HG02678 (cell line): ENCODE measurements around the gene ADIRF.

Experiments
- ATAC-seq: cut with Tn5 transposase; IDR thresholded peaks from one replicate; pipeline ENCODE4 v1.9.1; 2021; ENCODE audit warnings: mild to moderate bottlenecking, moderate library complexity; ENCODE audit not compliant: unreplicated experiment

The ADIRF gene

DNA sequence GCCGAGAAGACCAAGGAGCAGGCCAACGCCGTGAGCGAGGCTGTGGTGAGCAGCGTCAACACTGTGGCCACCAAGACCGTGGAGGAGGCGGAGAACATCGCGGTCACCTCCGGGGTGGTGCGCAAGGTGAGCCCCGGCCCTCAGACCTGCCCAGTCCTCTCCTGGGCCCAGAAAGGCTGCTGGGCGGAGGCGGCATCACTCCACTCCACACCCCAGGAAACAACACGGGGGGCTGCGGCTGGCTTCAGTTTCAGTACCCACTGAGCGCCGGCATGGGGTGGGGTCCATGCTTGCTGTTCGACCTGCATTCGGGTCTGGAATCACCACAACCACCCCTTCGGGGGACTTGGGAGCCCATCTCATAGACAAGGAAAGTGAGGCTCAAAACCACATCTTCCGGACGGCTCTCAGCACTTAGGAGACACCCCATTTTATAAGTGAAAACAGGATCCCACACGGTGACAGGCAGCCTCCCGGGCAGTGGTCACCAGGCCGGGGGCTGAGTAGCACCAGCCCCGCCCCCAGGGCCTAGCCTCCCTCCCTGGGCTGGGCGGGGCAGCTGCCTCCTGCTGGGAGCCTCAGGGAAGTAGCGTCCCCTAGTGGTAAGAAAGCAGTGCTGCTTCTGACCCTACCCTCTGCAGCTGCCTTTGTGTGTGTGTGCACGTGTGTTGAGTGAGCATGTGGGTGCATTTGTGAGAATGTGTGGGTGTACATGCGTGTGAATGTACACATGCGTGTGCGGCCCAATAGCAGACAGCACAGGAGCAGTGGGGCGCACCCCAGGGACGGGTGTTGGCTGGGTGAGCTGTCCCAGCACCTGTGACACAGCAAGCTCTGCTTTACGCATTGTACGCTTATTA, 8.0 kb upstream of the ADIRF start:
- ATAC-seq, result peak; percentile 63

DNA sequence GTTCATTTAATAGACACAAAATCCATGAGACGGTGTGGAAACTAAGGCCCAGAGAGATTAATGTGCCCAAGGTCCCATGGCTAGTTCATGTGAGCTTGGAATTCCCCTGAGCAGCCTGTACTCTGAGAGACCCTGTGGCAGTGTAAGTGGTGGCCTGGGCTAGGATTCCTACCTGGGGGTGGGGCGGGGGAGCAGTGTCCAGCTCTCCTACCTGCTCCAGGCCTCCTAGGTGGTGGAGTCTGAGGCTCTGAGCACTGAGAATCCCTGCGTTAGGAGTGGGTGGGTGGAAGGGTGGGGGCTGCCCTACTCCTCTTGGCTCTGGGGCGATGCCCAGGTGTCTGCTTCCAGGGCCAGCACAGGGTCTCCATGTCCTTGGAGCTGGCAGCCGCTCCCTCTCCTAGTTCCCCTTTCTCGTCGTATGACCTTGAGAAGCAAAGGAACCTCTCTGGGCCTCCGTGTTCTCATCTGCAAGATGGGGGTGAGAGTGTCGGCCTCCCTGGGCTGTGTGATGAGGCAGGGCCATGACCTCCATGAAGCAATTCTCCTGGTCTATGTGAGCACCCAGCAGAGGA, 7.3 kb upstream of the ADIRF start:
- ATAC-seq, result no peak

DNA sequence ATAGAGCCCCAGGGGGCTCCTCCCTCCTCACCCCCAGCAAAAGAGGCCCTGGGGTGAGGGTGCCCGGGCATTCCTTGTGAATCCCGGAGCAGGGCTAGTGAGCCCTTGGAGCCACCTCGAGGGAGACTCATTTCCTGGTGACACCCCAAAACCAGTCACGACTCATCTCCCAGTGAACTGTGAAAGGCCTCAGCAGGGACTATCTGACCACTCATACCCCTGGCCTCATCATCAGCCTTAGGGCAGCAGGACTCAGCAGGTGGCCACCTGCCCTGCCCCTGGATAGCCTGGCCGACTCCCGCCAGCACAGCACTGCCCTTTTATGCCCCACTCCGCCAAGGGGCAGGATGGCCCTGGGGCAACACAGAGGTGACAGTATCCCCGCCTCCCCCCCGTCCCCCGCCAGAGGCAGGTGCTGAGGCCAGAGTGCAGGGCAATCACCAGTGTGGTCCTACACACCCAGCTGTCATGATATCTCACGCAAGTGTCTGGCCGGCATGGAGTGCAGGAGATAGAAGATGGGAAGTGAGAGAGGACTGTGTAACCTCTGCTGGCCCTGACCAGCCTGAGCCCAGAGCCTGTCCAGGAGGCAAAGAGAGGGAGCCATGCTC, 6.7 kb upstream of the ADIRF start:
- no peak for ATAC-seq

DNA sequence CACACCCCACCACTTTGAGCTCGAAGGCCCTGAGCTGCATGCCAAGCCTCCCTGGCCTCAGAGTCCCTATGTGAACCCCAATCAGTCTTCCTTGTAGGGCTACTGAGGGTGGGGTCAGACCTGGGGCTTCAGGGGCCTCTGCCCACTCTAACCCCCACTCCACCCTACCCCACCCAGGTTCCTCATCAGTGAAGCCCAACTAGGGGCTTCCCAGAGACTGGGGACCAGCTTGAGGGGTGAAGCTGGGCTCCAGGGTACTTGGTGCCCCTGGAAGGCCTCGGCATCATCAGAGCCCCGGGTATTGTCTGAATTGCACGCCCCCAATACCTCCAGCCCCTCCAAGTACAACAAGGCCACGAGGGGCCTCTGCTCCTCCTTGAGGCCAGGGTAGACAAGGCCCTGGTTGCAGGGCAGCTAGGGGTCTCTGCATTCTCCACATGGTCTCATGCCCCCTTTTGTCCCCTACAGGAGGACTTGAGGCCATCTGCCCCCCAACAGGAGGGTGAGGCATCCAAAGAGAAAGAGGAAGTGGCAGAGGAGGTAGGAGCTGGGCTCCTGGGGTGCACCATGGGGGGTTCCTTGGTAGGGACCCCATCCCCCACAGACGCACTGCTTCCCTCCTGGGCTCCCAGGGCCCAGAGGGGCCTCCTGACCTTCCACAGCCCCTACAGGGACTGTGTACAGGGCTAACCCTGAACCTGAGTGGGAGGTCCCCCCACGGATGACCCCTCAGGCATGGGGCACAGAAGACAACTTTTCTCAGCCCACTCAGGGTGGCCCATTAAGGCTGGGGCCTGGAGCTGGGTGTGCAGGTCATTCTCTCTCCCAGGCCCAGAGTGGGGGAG, 5.9 kb upstream of the ADIRF start:
- no peak for ATAC-seq

DNA sequence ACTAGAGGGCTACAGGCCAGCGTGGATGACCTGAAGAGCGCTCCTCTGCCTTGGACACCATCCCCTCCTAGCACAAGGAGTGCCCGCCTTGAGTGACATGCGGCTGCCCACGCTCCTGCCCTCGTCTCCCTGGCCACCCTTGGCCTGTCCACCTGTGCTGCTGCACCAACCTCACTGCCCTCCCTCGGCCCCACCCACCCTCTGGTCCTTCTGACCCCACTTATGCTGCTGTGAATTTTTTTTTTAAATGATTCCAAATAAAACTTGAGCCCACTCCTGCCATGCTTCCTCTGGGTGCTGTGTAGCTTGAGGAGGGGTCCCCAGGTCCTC, 5.3 kb upstream of the ADIRF start:
- ATAC-seq, result no peak

DNA sequence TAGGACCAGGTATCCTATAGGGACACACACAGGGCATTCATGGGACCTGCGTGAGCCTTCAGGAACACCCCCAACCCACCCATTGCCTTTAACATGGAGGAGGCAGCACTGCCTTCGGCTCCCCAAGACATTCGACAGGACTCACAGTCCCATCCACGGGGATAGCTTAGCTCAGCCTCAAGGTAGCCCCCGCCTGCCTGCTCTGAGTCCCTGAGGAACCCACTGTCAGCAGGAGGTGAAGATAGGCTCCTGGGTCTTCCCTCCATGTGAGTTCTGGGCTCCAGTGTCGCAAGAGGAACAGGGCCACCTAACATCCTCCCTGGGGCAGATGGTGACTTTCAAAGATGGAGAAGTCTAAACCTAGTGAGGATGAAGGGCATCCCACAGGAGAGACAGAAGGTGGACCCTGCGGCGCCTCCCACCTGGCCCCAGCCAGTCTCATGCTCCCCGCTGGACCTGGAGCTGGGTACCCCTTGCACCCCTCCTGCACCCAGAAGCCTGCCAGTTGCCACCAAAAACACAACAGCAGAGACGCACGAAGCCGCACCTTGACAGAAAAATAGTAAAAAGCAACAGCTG, 4.9 kb upstream of the ADIRF start:
- ATAC-seq, result no peak

DNA sequence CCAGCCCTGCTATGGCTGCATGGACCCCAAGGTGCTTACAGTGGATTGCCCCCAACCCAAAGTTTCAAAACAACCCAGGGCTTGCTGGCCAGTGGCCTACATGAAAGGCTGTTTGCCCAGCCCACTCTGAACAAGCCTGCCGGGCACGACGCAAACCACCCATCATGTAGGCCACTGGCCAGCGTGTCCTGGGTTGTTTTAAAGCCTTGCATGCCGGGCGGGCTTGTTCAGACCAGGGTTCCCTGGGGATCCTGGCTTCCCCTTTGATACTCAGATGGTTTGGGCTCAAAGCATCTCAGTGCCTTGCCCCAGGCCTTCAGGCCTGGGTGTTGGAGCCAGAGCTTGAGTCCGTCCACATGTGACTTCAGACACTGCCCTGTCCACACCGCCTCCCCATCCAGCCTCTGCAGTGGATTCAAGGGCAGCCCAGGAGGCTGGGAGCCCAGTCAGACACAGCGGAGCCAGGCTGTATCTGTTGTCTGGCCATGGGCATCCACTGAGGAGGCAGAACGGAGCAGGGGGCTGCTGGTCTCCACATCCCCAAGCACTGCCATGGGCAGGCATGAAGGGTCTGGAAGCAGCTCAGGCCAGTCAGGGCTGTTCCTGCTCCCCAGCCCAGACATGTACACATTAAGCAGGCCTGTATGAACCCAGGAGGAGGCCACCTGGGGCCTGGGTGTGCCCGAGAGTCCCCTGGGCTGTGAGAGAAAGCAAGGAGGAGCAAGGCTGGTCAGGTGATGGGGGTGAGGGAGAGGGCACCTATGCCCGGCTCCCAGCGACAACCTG, 4.0 kb upstream of the ADIRF start:
- no peak for ATAC-seq

DNA sequence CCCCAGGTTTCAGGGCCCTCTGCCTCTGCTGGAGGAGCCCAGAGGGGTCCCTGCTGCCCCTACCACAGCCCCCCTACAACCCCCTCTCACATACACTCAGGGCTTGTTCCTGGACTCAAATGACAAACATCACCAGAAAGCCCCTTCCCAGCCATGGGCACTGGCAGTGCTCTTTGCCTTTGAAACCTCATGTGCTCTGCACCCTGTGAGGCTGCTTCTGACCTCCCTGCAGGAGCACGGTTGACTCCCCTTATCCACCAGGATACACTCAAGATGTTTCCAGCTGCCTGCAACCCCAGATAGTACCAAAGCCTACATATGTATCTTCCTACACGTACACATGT, 3.5 kb upstream of the ADIRF start:
- no peak for ATAC-seq

DNA sequence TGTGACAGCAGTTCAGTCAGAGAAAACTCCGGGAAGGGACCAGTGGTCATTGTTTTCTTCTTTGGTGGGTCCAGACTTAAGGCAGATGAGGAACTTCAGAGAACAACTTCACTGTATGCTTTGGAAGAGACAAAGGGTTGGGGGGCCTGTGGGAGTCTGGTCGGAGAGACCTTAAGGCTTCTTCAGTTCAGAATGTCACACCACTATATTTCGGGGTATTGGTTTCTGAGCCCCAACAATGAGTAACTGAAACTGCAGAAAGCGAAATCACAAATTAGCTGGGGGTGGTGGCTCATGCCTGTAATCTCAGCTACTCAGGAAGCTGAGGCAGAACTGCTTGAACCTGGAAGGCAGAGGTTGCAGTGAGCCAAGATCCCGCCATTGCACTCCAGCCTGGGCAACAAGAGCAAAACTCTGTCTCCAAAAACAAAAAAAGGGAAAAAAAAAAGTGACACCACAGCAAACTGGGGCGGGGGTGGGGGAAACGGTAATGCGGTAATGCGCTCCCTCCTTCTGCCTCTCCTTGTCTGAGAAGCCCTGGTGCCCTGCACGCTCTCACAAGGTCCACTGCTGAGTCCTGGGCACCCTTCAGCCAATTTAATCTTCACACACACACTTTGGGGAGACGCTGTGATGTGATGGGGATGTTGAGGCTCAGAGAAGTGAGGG, 2.2 kb upstream of the ADIRF start:
- ATAC-seq, result no peak

DNA sequence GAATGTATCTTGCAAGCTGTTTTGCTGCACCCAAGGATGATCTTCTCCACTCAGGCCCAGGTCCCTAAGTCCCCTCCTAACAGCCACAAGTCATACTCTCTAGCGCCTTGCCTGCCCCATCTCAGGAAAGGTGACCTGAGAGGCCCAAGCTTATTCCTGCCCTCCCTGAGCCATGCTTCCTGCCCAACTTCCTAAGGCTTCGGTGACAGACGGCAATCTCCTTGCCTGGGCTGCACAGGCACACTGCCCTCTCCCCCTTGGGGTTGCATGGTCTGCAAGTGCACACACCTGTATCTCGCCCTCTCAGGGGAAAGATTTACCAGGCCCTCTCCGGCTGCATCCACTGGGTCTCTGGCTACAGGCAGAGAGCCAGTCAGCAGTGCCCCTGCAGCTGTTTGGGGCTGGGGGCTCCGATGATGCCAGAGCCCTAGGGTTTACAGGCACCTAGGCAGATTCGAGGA, 771 bp upstream of the ADIRF start:
- ATAC-seq, result no peak

DNA sequence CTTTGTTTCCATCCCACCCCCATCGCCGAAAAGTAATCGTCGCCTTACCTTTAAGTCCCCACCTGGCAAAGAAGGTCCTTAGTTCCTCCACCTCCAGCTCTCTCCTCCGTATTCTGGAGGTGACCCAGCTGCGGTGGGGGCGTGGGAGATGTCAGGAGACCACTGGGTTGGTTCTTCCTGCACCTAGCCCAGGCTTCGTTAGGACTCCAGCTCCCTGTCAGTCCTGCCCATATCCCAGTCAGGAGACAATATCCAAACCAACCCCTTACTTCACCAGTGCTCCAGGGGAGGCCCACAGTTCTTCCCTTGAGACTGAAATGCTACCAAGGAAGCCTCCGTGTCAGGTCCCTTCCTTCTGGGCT, 693 bp downstream of the ADIRF start:
- ATAC-seq, result no peak

DNA sequence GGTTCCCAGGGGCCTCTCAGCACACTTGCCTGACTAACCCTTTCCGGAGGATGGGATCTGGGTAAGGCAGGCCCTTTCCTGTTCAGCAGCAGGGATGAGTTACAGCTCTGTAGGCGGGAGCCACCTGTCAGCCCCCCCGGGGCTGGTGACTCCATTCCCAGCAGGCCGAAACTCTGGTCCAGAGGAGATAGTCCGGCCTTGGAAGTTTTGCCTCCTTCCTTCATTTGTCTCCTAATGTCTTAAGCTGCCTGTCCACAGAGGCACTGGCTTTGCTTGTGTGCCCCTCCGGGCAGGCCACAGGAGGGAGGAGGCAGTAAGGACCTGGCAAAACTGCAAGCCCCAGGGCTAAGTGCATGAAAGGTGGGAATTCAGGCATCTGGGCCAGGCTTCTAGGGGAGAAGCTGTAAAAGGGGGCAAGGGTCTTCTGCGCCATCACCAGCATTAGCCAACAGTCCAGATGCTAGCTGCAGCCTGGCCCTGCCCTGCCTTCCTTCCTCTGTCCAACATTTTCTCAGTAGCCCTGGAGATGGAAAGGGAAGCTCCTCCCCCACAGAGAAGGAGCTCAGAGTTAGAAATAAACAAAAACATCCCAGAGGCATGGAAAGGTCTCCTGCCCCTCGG, 1.2 kb downstream of the ADIRF start:
- no peak for ATAC-seq

DNA sequence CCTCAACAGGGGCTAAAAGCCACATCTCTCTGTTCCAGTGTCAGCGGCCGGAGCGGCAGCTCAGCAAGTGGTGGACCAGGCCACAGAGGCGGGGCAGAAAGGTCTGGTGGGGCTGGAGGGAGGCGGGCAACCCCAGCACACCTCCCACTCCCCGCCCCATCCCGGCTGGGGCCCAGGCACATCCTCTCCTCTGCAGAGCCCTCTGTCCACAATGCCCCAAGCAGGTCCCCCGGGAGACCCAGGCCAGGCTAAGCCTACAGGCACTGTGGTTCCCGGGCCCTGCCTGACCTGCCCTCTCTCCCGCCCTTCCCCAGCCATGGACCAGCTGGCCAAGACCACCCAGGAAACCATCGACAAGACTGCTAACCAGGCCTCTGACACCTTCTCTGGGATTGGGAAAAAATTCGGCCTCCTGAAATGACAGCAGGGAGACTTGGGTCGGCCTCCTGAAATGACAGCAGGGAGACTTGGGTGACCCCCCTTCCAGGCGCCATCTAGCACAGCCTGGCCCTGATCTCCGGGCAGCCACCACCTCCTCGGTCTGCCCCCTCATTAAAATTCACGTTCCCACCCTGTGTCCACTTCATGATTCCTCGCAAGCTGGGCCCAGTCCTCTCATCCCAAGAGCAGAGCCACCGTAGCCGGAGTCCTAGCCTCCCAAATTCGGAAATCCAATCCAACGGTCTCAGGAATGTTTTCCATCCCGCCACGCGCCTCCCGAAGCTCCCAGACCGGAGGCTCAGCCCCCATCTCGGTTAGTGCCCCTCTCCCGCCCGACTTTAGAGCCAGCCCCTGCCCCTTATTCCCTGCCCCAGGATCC, 2.1 kb downstream of the ADIRF start:
- ATAC-seq, result no peak

DNA sequence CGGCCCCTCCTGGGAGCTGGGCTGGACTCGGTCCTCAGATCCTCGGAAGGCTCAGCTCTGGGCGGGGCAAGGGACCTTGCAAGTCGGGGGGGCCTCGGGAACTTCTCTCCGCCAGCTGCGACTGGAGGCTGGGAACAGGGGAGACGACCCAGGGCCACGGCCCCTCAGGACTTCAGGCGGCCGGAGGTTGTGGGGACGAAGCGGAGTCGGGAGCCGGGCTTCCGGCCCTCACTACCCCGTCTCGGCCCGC, 2.6 kb downstream of the ADIRF start:
- ATAC-seq, result no peak

DNA sequence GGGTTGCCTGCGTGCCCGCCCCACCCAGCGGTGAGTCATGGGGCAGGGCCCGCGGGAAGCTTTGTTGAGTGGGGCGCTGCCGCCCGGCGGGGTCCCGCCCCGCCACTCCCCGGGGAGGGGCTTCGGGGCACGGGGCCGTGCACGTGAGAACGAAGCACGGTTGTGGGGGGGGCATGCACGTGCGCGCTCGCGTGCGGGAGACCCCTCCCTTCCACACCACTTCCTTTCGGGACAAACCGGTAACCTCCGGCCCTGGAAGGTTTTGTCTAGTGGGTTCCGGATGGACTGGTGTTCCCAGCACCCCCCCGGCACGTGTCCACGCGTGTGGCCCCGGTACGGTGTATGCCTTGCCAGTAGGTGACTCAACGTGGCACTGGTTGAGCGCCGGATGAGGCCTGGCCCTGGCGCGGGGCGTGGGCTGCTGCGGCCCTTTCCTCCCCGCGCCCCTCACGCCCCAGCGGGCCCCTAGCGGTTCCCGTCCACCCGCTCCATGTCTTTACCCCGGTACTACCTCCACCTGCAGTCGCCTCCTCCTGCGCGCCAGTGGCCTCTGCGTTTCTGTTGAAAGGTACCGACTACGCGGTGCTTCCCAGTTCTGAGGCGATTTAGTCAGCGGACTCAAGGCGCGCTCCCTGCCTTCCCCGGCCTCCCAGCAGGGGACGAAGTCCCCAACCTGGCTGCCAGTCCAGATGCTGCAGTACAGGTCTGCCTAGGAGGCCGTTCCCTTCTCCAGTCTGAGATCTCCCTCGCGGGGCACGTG, 3.1 kb downstream of the ADIRF start:
- ATAC-seq, result peak; percentile 78

DNA sequence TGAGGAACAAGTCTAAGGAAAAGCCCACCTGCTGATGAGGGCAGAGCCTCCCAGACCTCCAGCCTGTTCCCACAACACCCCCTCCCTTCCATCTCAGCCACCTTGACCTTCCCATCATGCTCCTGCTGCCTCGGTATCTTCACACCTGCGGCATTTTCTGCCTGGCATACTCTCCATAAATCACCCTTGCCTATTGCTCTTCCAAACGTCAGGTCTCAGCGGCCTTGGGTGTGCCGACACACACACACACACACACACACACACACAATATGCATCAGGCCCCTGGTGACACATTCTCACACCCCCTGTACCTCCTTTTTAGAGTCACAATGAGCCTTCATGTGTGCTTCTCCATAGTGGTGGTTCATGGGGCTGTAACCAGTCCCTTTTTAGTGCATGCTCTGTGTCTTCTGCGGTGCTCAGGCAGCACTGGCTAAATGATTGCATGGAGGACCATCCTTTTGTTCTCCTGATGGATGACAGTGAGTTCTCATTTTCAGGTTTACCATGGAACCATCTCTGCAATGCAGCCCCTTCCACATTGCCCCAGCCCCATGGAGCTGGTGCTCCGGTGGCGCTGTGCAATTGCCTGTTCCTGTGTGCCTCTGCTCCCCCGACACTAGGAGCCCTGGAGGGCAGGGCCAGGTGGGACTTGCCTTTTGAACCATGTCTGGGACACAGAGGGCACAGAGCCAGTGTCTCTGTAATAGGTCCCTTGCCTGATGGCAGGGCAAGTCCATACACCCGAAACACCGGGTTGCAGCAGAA, 4.5 kb downstream of the ADIRF start:
- no peak for ATAC-seq

DNA sequence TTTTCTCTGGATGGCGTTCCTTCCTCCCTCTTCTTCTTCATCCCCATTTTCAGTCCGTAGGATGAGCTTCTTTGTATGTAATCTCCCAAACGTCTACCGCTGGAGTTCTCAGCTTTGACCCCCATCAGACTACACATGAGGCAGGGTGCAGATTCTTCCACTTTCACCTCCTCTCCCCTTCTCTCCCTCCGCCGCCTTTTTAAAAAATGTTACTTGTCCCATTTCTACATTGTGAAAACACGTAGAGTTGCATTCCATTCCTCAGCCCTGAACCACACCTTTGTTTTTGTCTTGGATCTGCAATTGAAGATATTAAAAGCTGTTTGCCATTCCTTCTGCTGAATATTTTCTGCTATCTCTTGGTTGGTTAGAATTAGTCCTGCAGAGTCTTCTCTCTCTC, 6.2 kb downstream of the ADIRF start:
- ATAC-seq, result no peak
